Skin of body (tissue), 2 donors: ENCODE results near the gene SP1. TPM values are rescaled to one million over a fixed set of nuclear protein-coding genes. Genes with fewer than 3 reads are reported as not detected.
"Not testable (repeated sequence)": the region's sequence is repeated elsewhere in the genome, so short reads cannot be mapped to it uniquely, and the experiment has no call there.

Experiments used
- DNase-seq: peaks from one replicate; lab custom pipeline; 2025; lab: John Stamatoyannopoulos, UW
- total RNA-seq: library from RNA; depleted of rRNA; stranded (reverse); fragments of >200 nt; gene quantifications from one replicate; pipeline ENCODE4 v1.2.3, GENCODE V29; 2014

The SP1 gene
- total RNA-seq, 1 donor from 2014 or later = 43.6 TPM

DNA sequence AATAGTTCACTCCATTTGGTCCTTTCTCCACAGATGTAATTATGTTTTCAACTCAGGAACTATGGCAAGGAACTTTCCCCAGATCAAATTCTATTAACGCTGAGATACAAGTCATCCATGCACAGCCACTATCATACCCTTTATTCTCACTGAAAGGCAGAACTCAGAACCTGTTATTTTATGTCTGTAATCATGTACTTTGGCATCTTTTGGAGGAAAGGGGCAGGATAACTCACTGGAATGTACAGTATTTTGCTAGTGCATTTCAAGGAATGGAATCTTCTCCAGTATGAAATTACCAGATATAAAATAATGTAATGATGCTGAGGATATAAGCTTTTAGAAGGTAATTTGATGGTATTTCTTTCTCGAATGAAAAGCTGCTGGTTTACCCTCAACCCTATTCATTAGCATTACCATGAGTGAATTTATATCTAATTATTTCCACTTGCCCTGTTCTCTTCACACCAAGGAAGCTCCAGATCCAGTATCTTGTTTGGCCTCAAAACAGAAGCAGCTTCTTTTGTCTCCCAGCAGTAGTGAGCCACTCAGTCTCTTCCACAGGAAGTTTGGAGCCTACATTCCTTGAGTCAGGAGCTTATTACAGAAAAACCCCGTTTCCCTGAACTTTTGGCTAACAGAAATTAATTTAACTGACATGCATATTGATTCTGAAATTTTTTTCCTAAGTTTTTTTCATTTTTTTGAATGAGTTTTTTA is 33.7 kb downstream of the SP1 start:
- DNase-seq = no peak

DNA sequence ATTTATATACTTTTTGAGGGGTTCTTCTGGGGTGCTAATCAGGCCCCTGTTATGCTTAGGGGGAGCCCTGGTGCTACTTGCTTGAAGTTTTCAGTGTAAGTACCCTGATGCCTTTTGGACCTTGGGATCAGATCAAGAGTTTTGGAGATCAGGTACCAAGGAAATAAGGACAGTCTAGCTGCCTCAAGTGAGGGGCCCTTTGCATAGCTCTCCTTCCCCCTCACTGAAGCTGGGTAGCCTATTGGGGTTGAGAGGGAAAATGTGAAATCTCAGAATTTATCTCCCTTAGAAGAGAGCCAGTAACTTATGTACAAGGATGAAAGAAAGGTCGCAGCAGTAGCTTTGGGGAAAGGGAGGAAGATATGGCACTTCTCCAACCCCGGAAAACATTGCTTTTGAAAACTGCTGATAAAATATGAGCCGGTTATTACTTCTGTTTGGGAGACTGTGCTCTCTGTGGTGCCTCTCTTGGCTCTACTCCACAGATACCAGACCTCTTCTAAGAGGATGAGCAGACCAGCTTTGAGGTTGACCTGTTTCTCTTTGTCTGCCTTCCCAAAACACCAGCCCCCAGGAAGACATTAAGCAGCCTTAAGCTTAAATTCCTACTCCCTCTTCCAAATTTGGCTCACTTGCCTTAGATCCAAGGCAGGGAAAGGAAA is 34.9 kb downstream of the SP1 start:
- DNase-seq = no peak

DNA sequence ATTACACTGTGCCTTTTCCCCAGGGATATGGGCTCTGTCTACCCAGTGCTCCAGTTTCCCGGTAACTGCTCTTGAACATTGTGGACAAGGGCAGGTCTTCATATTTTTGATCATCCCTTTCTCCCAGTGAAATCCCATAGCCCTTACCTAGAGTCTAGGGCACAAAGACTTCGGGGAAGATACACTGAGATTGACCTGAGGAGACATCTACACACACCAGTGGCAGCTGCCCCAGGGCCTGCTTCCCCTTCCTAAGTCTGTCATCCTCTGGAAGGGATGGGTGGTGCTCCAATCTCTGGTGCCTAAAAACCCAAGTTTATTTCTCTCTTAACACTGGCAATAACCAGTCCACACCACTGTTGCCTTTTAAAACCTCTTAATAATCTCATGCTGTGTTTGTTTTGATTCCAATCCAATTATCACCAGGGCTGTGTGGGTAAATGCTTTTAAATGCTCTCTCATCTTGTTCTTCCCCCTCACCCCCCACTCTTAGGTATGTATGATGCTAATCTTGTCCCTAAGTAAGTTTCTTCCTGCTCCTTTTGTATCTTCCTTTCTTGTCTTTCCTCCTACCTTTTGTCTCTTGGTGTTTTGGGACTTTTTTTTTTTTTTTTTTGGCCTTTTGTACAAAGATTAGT is 35.9 kb downstream of the SP1 start:
- not testable (repeated sequence) for DNase-seq

DNA sequence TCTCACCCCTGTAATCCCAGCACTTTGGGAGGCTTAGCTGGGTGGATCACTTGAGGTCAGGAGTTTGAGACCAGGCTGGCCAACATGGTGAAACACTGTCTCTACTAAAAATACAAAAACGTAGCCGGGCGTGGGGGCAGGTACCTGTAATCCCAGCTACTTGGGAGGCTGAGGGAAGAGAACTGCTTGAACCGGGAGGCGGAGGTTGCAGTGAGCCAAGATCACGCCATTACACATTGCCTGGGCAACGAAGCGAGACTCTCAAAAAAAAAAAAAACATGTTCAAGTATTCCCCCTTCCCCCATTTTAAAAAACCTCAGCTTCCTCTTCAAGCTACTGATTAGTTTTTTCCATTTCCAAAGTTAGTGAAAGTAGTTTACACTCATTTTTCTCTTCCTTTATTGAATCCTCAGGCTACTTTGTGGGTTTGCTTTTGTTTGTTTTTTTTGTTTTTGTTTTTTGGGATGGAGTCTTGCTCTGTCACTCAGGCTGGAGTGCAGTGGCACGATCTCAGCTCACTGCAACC is 37.4 kb downstream of the SP1 start:
- DNase-seq = not testable (repeated sequence)

DNA sequence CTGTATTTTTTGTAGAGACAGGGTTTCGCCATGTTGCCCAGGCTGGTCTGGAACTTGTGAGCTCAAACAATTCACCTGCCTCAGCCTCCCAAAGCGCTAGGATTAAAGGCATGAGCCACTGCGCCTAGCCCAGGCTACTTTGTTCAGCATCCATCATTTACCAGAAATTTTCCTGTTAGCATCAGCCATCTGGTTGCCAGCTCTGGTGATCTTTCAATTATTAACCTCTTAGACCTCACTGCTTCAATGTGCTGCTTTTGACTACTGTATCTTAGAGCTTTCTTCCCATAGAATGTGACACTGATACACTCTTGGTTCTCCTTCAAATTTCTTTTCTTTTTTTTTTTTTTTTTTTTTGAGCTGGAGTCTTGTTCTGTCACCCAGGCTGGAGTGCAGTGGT is 38.2 kb downstream of the SP1 start:
- no peak for DNase-seq

DNA sequence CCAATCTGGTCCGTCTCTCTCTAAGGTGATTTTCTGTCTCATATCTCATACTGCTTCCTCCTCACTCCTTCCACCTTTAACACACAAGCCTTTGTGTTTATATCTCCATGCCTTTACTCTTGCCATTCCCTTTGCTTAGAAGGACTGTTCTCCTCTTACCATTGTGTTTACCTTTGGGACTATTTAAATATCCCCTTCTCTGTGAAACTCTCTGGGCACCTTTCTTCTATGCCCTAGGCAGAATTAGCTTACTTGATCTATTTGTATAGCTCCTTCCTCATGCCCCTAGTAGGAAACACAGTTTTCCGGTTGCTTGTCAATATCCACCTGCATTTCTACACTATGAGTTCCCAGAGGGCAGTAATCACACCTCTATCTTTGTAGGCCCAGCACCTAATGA is 39.8 kb downstream of the SP1 start:
- DNase-seq = no peak

DNA sequence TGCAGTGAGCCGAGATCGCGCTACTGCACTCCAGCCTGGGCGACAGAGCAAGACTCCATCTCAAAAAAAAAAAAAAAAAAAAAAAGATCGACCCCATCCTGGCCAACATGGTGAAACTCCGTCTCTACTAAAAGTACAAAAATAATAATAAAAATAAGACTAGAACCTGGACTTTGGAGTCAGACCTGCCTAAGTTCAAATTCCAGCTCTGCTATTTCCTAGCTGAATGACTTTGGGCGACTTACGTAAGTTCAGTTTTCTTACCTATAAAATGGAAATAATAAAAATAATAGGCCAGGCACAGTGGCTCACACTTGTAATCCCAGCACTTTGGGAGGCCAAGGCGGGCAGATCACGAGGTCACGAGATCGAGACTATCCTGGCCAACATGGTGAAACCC is 42.3 kb downstream of the SP1 start:
- not testable (repeated sequence) for DNase-seq

DNA sequence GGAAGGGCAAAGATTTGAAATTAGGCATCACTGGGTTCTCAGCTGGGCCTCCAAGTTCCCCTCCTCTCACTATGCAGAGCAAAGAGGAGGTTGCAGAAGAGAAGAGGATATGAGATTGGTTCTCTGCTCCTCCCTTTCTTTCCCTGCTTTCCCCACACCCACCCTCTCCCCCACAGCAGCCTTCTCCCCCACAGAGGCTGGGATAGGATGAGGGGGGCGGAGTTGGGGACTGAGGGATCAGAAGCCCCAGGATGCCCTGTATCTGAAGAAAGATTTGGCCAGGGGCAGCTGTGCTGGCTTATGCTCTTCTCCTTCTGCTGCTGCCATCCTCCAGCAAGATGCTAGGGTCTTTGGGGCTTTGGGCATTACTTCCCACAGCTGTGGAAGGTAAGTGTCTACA is 43.6 kb downstream of the SP1 start, which contains the start of gene AMHR2:
TSS of gene AMHR2 (plus strand) at position 259 of the 400 bp plus-strand sequence. CDS start at position 339, 80 bp downstream.
- no peak for DNase-seq

DNA sequence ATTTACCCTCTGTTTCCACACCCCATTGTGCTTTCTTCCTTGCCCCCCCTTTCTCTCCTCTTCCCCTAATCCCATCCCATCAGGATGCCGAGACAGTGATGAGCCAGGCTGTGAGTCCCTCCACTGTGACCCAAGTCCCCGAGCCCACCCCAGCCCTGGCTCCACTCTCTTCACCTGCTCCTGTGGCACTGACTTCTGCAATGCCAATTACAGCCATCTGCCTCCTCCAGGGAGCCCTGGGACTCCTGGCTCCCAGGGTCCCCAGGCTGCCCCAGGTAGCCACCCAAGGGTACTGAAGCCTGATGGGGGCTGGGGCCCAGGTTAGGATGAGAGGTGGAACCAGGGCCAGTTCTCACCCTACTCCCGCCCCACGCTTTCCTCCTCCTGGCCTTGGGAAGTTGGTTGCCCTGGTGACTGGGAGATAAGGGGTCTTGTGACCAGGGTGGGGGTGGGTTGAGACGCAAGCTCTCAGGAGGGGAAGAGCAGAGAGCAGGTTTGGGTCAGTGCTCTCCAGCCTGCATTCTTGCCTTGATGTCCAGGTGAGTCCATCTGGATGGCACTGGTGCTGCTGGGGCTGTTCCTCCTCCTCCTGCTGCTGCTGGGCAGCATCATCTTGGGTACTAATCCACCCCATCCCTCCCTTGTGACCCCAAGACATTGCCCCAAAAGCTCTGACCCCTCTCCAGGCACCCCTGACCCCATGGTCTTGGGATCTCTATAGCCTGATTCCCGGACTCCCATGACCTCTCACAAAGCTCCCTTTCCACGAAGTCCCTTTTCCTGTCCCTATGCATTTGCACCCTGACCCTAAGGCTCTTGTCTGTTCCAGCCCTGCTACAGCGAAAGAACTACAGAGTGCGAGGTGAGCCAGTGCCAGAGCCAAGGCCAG is 44.9 kb downstream of the SP1 start:
- no peak for DNase-seq

DNA sequence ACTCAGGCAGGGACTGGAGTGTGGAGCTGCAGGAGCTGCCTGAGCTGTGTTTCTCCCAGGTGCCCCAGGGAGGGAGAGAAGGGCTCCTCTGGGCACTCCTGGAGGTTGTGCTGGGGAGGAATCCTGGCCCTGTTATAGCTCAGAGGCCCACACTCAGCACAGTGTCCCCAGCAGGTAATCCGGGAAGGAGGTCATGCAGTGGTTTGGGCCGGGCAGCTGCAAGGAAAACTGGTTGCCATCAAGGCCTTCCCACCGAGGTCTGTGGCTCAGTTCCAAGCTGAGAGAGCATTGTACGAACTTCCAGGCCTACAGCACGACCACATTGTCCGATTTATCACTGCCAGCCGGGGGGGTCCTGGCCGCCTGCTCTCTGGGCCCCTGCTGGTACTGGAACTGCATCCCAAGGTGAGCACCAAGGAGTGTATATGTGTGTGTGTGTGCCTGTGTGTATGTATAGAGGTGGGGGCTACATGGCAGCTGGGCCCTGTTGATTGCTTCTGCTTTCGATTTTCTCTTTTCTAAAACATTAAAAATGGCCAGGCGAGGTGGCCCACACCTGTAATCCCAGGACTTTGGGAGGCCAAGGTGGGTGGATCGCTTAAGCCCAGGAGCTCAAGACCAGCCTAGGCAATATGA is 45.7 kb downstream of the SP1 start:
- no peak for DNase-seq

DNA sequence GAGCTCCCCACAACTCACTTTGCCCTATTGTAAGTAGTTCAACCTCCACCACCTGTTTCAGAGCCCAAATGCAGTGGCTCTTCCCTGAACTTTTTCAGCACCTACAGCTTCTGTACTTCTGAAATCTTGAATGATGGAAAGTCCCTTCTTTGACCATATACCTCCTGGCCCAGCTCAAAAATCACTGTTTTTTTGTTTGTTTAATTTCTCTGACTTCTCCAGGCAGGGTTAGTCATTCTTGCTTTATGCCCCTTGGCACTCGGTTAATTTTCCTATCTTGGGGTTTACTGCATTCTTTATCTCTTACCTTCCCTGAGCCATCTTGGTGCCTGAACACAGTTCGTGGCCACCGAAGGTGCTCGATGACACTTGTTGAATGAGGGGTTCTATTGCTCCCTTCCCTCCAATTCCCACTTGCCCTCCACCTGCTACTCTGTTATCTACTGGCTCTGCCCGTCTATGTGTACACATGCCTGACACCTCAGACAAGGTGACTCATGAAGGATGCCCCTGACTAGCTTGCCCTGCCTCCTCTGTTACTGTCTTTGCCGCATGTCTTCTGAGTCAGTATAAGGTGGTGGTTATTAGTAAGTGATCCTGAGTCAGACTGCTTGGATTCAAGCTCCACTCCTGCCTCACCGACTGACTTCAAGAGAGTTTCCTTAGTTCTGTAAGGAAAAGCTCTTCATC is 48.1 kb downstream of the SP1 start:
- no peak for DNase-seq

DNA sequence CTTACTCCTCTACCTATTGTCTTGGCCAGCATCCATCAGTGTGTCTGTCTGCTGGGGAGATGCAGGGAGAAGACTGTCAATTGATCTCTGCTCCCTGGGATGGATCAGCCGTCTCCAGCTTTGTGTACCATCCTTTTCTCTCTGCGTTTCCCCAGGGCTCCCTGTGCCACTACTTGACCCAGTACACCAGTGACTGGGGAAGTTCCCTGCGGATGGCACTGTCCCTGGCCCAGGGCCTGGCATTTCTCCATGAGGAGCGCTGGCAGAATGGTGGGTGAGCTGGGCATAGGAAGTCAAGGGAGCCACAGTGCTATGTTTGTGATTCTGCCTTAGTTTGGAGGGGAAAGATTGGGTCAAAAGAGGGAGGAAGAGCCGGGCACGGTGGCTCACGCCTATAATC is 48.8 kb downstream of the SP1 start:
- no peak for DNase-seq

DNA sequence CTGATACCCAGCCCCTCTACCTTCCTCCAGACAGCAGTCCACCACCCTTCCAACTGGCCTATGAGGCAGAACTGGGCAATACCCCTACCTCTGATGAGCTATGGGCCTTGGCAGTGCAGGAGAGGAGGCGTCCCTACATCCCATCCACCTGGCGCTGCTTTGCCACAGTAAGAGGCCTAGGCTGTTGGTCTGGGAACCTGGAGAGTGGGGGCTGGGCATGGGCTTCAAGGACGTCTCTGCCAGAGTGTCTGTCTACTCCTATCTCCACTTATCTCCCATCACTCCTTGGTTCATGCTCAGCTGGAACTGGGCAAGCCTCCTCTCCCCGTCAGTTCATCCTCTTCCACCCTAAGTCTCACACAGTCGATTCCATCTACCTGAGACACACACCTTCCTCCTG is 50.1 kb downstream of the SP1 start:
- no peak for DNase-seq

DNA sequence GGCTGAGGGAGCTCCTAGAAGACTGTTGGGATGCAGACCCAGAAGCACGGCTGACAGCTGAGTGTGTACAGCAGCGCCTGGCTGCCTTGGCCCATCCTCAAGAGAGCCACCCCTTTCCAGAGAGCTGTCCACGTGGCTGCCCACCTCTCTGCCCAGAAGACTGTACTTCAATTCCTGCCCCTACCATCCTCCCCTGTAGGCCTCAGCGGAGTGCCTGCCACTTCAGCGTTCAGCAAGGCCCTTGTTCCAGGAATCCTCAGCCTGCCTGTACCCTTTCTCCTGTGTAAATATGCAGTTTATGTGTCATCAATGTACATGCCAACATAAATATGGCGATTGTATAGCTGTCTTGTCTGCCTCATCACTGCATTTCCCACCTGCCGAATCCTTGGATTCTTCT is 51.2 kb downstream of the SP1 start:
- no peak for DNase-seq

DNA sequence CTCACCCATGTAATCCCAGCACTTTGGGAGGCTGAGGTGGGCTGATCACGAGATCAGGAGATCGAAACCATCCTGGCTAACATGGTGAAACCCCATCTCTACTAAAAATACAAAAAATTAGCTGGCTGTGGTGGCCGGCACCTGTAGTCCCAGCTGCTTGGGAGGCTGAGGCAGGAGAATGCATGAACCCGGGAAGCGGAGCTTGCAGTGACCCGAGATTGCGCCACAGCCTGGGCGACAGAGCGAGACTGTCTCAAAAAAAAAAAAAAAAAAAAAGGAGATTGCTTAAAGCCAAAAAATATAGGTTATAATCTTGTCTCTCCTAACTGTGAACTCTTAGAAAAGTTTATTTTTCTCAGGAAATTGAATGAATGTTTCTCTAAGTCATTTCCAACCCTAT is 55.4 kb downstream of the SP1 start:
- not testable (repeated sequence) for DNase-seq

DNA sequence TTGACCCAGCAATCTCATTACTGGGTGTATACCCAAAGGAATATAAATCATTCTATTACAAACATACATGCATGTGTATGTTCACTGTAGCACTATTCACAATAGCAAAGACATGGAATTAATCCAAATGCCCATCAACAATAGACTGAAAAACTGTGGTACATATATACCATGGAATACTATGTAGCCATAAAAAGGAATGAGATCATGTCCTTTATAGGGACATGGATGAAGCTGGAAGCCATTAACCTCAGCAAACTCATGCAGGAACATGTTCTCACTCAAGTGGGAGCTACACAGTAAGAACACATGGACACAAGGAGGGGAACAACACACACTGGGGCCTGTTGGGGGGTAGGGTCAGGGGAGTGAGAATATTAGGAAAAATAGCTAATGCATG is 59.6 kb downstream of the SP1 start:
- DNase-seq = not testable (repeated sequence)

DNA sequence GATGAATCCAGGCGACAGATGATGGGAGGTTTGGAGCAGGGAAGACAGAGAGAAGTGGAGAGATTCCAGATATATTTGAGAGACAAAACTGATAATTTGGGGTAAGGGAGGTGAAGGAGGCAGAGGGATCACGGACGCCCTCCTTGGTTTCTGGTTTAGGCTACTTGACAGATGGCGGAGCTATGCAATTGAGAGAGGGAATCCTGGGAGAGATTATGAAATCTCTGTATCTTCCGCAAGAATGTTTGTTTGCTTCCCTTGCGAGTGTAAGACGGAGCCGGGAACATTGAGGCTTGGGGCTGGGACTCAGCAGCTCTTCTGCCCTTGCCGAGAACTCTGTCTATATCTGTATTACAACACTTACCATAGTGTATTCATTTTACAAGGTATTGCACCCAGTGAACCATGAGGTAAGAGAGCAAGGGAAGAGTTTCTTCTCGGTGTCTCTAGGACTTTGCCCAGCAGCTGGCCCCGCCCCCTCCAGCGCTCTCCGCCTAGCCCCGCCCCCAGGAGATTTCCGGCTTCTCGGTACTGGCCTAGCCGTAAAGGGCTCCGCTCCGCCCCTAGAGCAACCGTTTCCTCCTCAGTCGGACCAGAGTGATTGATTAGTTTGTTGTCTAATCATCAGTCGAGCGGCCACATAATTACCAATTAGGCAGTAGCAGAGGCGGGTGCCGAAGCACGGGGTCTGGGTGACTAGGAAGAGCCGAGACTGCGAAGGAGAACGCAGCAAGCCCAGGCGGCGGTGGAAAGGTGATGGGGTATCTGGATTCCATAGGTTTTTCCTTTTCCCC is 61.3 kb downstream of the SP1 start, which contains the start of gene PRR13:
TSS of gene PRR13 (plus strand) at position 695 of the 794 bp plus-strand sequence. CDS start 981 bp downstream, outside the sequence.
- DNase-seq = peak; percentile 99

DNA sequence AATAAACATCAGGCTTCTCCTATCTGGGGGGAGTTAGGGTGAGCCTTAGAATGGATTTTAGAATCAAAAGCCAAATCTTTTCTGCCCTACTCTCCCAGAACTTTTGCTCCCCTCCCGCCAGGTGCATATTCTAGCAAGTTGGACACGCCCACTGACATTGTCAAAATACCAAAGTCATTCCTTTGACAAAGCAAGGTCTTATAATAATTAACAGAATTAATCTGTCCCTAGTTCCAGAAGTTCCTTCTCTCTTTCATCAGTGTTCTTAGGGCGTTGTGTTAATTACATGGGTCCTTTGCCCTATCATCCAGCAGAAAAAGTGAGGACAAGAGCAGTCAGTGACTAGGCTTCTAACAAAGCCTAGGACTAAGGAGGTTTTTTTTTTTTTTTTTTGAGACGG is 64.0 kb downstream of the SP1 start:
- DNase-seq = no peak
